HG02885 (cell line): ENCODE results near the gene C14orf132.
"Not testable (repeated sequence)": the region's sequence is repeated elsewhere in the genome, so short reads cannot be mapped to it uniquely, and the experiment has no call there.

ENCODE experiments used
- ATAC-seq: cut with Tn5 transposase; IDR thresholded peaks from one replicate; pipeline ENCODE4 v1.9.1; 2021; ENCODE audit warnings: mild to moderate bottlenecking; ENCODE audit not compliant: unreplicated experiment, poor library complexity

The C14orf132 gene

GRCh38 chr14:96057738-96058137, 18.6 kb downstream of the C14orf132 start:
- ATAC-seq: no peak

GRCh38 chr14:96058576-96059200, 19.5 kb downstream of the C14orf132 start:
- no peak for ATAC-seq

- no peak for ATAC-seq
Measured at GRCh38 chr14:96059519-96060135, 20.5 kb downstream of the C14orf132 start.

GRCh38 chr14:96060186-96060933, 21.2 kb downstream of the C14orf132 start:
- no peak for ATAC-seq

GRCh38 chr14:96062010-96062409, 22.8 kb downstream of the C14orf132 start:
- ATAC-seq: no peak

- no peak for ATAC-seq
Measured at GRCh38 chr14:96062506-96062905, 23.3 kb downstream of the C14orf132 start.

GRCh38 chr14:96064866-96065265, 25.7 kb downstream of the C14orf132 start:
- ATAC-seq: no peak

GRCh38 chr14:96065661-96066459, 26.7 kb downstream of the C14orf132 start:
- no peak for ATAC-seq

GRCh38 chr14:96066976-96067375, 27.8 kb downstream of the C14orf132 start:
- ATAC-seq: no peak

- ATAC-seq: no peak
Measured at GRCh38 chr14:96067985-96068930, 29.1 kb downstream of the C14orf132 start.

GRCh38 chr14:96069421-96069820, 30.3 kb downstream of the C14orf132 start:
- ATAC-seq: no peak

- ATAC-seq: no peak
Measured at GRCh38 chr14:96071561-96071960, 32.4 kb downstream of the C14orf132 start.

- ATAC-seq: no peak
Measured at GRCh38 chr14:96072076-96072475, 32.9 kb downstream of the C14orf132 start.

- no peak for ATAC-seq
Measured at GRCh38 chr14:96072746-96073145, 33.6 kb downstream of the C14orf132 start.

- ATAC-seq: not testable (repeated sequence)
Measured at GRCh38 chr14:96073260-96074039, 34.3 kb downstream of the C14orf132 start.

- ATAC-seq: no peak
Measured at GRCh38 chr14:96077983-96078624, 38.9 kb downstream of the C14orf132 start.

- ATAC-seq: no peak
Measured at GRCh38 chr14:96078625-96079016, 39.5 kb downstream of the C14orf132 start.

- ATAC-seq: no peak
Measured at GRCh38 chr14:96079066-96079465, 39.9 kb downstream of the C14orf132 start.
